ENCODE results near the gene KCNK4.
A peak's percentile ranks its signal among the peaks of the same experiment; 100 is the strongest.

KCNK4 gene

DNA sequence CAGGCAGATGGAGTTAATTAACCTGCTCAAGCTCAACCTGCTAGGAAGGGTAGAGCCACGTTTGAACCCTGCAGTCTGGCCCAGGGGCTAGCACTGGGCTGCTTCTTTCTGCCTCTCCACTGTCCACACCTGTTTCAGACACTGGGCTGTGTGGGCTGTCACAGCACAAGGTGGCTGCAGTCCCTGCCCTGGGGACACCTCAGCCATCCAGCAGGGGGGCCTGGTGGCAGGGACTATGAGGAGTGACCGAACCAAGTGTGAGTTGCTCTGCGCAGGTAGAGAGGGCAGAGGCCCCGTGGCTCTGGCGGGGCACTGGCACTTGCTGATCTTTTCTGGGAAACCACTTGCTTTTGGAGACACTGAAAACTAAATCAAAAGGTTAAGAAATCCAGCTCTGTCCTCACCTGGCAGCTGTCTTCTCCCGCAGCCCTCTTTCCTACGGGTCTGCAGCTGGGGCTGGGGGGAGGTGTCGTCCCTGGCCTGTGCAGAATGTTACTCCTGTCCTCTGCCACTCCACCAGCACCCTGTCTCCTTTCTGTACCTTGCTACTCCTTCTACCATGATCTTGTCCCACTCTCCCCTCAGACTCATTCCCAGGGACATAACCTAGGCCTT lies 12.4 kb upstream of the KCNK4 start:
- Histone ChIP-seq H3K9ac (no peak overlapping the region), H3K27ac (no peak overlapping the region), H4K20me1 (ENCODE audit: insufficient read depth) (no peaks in the 10 kb centered on the region), H3K27me3 (ENCODE audit: insufficient read depth, low read depth) (no peaks in the 10 kb centered on the region), H3K79me2 (ENCODE audit: insufficient read depth, low read depth) (peaks cover 8% of the 10 kb centered on the region; the same call in 1 of the 2 replicates), H3K4me2 (no peak overlapping the region), H2AFZ (ENCODE audit: low read depth) (no peak overlapping the region), H3K4me3 (IDR thresholded peaks at IDR 0.05; ENCODE audit: insufficient read depth, low read depth, low read length) (no peak overlapping the region), H3K4me1 (ENCODE audit: low read depth, poor library complexity, severe bottlenecking) (peaks cover 13% of the 10 kb centered on the region), H3K36me3 (ENCODE audit: insufficient read depth) (no peaks in the 10 kb centered on the region)
- TF ChIP-seq, protein P1, sequence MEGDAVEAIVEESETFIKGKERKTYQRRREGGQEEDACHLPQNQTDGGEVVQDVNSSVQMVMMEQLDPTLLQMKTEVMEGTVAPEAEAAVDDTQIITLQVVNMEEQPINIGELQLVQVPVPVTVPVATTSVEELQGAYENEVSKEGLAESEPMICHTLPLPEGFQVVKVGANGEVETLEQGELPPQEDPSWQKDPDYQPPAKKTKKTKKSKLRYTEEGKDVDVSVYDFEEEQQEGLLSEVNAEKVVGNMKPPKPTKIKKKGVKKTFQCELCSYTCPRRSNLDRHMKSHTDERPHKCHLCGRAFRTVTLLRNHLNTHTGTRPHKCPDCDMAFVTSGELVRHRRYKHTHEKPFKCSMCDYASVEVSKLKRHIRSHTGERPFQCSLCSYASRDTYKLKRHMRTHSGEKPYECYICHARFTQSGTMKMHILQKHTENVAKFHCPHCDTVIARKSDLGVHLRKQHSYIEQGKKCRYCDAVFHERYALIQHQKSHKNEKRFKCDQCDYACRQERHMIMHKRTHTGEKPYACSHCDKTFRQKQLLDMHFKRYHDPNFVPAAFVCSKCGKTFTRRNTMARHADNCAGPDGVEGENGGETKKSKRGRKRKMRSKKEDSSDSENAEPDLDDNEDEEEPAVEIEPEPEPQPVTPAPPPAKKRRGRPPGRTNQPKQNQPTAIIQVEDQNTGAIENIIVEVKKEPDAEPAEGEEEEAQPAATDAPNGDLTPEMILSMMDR (conservative IDR thresholded peaks at IDR 0.05; ENCODE audit: low read depth, low read length): no peak

DNA sequence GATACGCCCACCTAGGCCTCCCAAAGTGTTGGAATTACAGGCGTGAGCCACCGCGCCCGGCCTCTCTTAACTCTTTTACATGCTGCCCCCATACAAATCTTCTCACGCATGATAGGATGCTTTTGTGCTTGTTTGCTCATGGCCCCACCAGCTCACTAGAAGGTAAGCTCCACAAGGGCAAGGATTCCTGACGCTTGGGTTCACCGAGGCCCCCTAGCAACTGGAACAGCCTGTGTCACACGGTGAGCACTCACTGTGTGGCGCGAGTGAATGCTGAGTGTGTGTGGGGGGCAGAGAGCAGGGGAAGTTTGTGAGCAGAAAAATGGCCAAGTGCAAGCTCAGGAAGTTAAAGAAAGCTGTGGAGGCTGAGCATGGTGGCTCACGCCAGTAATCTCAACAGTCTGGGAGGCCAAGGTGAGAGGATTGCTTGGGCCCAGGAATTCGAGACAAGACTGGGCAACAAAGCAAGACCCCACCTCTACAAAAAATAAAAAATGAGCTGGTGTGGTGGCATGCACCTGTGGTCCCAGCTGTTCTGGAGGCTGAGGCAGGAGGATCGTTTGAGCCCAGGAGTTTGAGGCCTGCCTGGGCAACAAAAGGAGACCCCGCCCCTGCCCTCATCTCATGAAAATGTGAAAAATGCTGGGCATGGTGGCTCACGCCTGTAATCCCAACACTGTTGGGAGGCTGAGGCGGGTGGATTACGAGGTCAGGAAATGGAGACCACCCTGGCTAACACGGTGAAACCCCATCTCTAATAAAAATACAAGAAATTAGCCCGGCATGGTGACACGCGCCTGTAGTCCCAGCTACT lies 8.9 kb upstream of the KCNK4 start:
- Histone ChIP-seq H3K36me3 (ENCODE audit: insufficient read depth) (no peaks in the 10 kb centered on the region), H3K4me1 (ENCODE audit: low read depth, poor library complexity, severe bottlenecking) (peaks cover 28% of the 10 kb centered on the region), H3K4me3 (IDR thresholded peaks at IDR 0.05; ENCODE audit: insufficient read depth, low read depth, low read length) (no peak overlapping the region), H3K9ac (no peak overlapping the region), H2AFZ (ENCODE audit: low read depth) (no peak overlapping the region), H4K20me1 (ENCODE audit: insufficient read depth) (no peaks in the 10 kb centered on the region), H3K79me2 (ENCODE audit: insufficient read depth, low read depth) (peaks cover 14% of the 10 kb centered on the region), H3K27me3 (ENCODE audit: insufficient read depth, low read depth) (no peaks in the 10 kb centered on the region), H3K4me2 (no peak overlapping the region), H3K27ac (no peak overlapping the region)
- TF ChIP-seq, protein P1 (conservative IDR thresholded peaks at IDR 0.05; ENCODE audit: low read depth, low read length): no peak

DNA sequence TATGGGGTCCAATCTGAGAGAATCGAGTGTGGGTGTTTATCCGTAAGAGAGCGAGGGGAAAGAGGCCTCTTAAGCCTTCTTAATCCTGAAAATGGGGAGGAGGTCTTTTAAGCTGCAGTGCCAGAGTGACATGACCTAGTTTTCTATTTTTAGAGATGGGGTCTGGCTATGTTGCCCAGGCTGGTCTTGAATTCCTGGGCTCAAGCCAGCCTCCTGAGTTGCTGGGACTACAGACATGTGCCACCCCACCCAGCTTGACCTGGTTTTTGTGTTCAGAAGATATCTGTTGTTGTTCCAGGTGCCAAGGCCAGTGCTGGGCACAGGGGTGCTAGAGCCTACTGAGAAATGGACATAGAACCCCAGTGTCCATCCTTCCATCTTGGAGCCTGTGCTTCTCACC lies 8.0 kb upstream of the KCNK4 start:
- no peaks in the 10 kb centered on the region for H4K20me1 ChIP-seq (ENCODE audit: insufficient read depth)
- H3K79me2 ChIP-seq (ENCODE audit: insufficient read depth, low read depth): peaks cover 14% of the 10 kb centered on the region
- TF ChIP-seq, protein P1 (conservative IDR thresholded peaks at IDR 0.05; ENCODE audit: low read depth, low read length): no peak
- H3K4me1 ChIP-seq (ENCODE audit: low read depth, poor library complexity, severe bottlenecking): peaks cover 28% of the 10 kb centered on the region
- no peak overlapping the region for H3K9ac ChIP-seq
- H3K27ac ChIP-seq: no peak overlapping the region; the same call in 1 of the 2 replicates
- H2AFZ ChIP-seq (ENCODE audit: low read depth): no peak overlapping the region
- no peak overlapping the region for H3K4me3 ChIP-seq (IDR thresholded peaks at IDR 0.05; ENCODE audit: insufficient read depth, low read depth, low read length)
- peak overlapping the region; percentile 97; the same call in 1 of the 2 replicates for H3K4me2 ChIP-seq
- no peaks in the 10 kb centered on the region for H3K27me3 ChIP-seq (ENCODE audit: insufficient read depth, low read depth)
- H3K36me3 ChIP-seq (ENCODE audit: insufficient read depth): no peaks in the 10 kb centered on the region

DNA sequence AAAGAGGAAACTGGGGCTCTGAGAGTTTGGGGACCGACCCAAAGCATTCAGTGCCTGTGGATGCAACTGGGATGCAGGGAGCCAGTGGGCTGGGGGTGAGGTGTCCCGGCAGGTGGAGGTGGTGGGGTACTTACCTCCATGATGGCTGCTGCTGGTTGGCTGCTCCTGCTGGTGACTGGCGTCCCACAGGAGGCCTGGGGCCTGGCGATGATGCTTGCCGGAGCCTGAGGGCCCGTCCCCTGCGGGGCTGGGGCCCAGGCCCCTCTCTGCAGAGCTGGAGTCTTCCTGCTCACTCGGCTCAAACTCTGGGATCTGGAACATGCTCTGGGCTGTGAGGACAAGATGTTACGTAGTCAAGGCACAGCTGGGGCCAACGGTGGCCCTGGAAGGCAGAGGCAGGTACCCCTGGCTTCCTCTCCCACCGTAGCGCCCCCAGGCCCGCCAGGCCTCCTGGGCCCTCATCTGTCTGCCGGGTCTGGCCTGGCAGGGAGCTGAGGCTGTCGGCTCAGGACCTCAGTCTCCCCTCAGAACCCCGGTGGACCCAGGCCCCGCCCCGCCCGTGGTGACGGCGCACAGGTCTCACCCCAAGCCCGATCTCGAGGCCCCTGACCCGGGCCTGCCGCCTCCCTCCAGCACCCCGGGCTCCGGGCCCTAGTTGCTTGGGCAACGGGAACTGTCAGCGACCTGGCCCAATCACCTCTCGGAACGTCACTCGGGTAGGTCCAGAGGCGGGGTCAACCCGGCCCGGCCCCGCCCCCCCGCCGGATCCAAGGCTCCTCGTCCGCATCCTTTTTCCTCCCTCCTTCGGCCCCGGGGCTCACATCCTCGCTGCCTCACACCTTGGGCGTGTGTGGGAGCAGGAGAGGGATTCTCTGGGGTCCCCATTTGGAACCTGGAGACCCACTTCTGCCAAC lies 6.8 kb upstream of the KCNK4 start, which contains the start of gene BAD:
TSS of gene BAD (minus strand) at position 618 of the 914 bp plus-strand sequence. CDS start at position 321, 297 bp downstream.
- Histone ChIP-seq H3K4me1 (ENCODE audit: low read depth, poor library complexity, severe bottlenecking) (peaks cover 28% of the 10 kb centered on the region), H3K79me2 (ENCODE audit: insufficient read depth, low read depth) (peaks cover 14% of the 10 kb centered on the region), H3K9ac (peak within 1 kb of the TSS; percentile 81), H4K20me1 (ENCODE audit: insufficient read depth) (no peaks in the 10 kb centered on the region), H3K27me3 (ENCODE audit: insufficient read depth, low read depth) (no peaks in the 10 kb centered on the region), H3K27ac (peak within 1 kb of the TSS; percentile 92), H3K4me2 (peak within 1 kb of the TSS; percentile 97), H2AFZ (ENCODE audit: low read depth) (peak within 1 kb of the TSS; percentile 66), H3K36me3 (ENCODE audit: insufficient read depth) (no peaks in the 10 kb centered on the region), H3K4me3 (IDR thresholded peaks at IDR 0.05; ENCODE audit: insufficient read depth, low read depth, low read length) (no peak within 1 kb of the TSS)
- TF ChIP-seq, protein P1 (conservative IDR thresholded peaks at IDR 0.05; ENCODE audit: low read depth, low read length): no peak
